IMR-90 (cell line): ENCODE results near the gene CYB561D1. TPM values are rescaled to one million over a fixed set of nuclear protein-coding genes. Genes with fewer than 3 reads are reported as not detected.

ENCODE experiments used
- ATAC-seq: fragments of 200-7000 bp; cut with Tn5 transposase; 2 replicates; pipeline ENCODE4 v1.9.1; 2020; ENCODE audit warnings: low read depth, mild to moderate bottlenecking, moderate library complexity
- BruUV-seq: library from RNA; stranded (reverse); fragments of 400-500 nt; replicated peaks from 2 replicates; lab custom pipeline; 2021; lab: Mats Ljungman, UMichigan
- CTCF ChIA-PET: fragments of 300-600 bp; formaldehyde crosslinking; extraction: SDS; loops from one replicate; lab custom pipeline; 2021; ENCODE audit warnings: antibody characterized with exemption; lab: Yijun Ruan, JAX
- POLR2A ChIA-PET: fragments of 300-600 bp; sonication (Branson Sonifier 250); formaldehyde crosslinking; loops from one replicate; lab custom pipeline; 2022; ENCODE audit warnings: antibody characterized with exemption; ENCODE audit not compliant: unreplicated experiment; lab: Charles Lee
- DNase-seq: peaks from one replicate; pipeline ENCODE4 v3.0.0; 2013
- H2AFZ ChIP-seq: replicated peaks from 2 replicates; pipeline ENCODE3; 2013; ENCODE audit warnings: low read length, mild to moderate bottlenecking; ENCODE audit not compliant: poor library complexity
- H2AK5ac ChIP-seq: 2 replicates; pipeline ENCODE4 v1.6.1; 2013; ENCODE audit warnings: low read depth, low read length, inconsistent platforms
- H2AK9ac ChIP-seq: replicated peaks from 2 replicates; pipeline ENCODE3; 2013; ENCODE audit warnings: mild to moderate bottlenecking, low read depth, low read length, moderate library complexity; ENCODE audit not compliant: poor library complexity
- H2BK120ac ChIP-seq: 2 replicates; pipeline ENCODE4 v1.6.1; 2013; ENCODE audit warnings: low read depth, low read length, inconsistent platforms
- H2BK15ac ChIP-seq: 3 replicates; pipeline ENCODE4 v1.6.1; 2013; ENCODE audit warnings: low read depth, low read length, inconsistent platforms
- H2BK20ac ChIP-seq: 2 replicates; pipeline ENCODE4 v1.6.1; 2013; ENCODE audit warnings: low read depth, mild to moderate bottlenecking, inconsistent platforms, low read length, moderate library complexity
- H2BK5ac ChIP-seq: 2 replicates; pipeline ENCODE4 v1.6.1; 2013; ENCODE audit warnings: mild to moderate bottlenecking, low read depth, low read length, inconsistent platforms; ENCODE audit not compliant: poor library complexity, severe bottlenecking
- H3K14ac ChIP-seq: replicated peaks from 2 replicates; pipeline ENCODE4 v1.6.1; 2013; ENCODE audit warnings: low read depth, low read length, inconsistent platforms
- H3K18ac ChIP-seq: 2 replicates; pipeline ENCODE4 v1.6.1; 2013; ENCODE audit warnings: low read depth, low read length, control low read depth
- H3K23ac ChIP-seq: 2 replicates; pipeline ENCODE4 v1.6.1; 2013; ENCODE audit warnings: low read depth, low read length, inconsistent platforms
- H3K27ac ChIP-seq: 2 replicates; pipeline ENCODE4 v1.5.1; 2013; ENCODE audit warnings: mild to moderate bottlenecking, control low read depth, low read length; ENCODE audit not compliant: insufficient read depth
- H3K27me3 ChIP-seq: 2 replicates; pipeline ENCODE4 v1.6.1; 2013; ENCODE audit warnings: low read length; ENCODE audit not compliant: control insufficient read depth, insufficient read depth
- H3K36me3 ChIP-seq: 2 replicates; pipeline ENCODE4 v1.6.1; 2013; ENCODE audit warnings: low read length, mixed read lengths; ENCODE audit not compliant: control insufficient read depth, insufficient read depth
- H3K4ac ChIP-seq: 2 replicates; pipeline ENCODE4 v1.6.1; 2013; ENCODE audit warnings: low read depth, low read length, inconsistent platforms
- H3K4me1 ChIP-seq: 2 replicates; pipeline ENCODE4 v1.6.1; 2013; ENCODE audit warnings: low read length, mixed read lengths; ENCODE audit not compliant: control insufficient read depth, insufficient read depth
- H3K4me2 ChIP-seq: 2 replicates; pipeline ENCODE4 v1.6.1; 2013; ENCODE audit warnings: low read depth, mild to moderate bottlenecking, control low read depth, low read length, moderate library complexity
- H3K4me3 ChIP-seq: 2 replicates; pipeline ENCODE4 v1.5.1; 2013; ENCODE audit warnings: low read depth, mild to moderate bottlenecking, control low read depth, low read length, moderate library complexity; ENCODE audit not compliant: insufficient read depth
- H3K56ac ChIP-seq: 2 replicates; pipeline ENCODE4 v1.6.1; 2013; ENCODE audit warnings: low read length, inconsistent platforms; ENCODE audit not compliant: insufficient read depth; ENCODE audit errors: extremely low read depth
- H3K79me1 ChIP-seq, 2 experiments: 2 replicates each; pipeline ENCODE4 v1.6.1; 2013; ENCODE audit warnings: low read length in 2 of 2, inconsistent platforms in 1 of 2, low read depth in 1 of 2
- H3K9ac ChIP-seq: 2 replicates; pipeline ENCODE4 v1.6.1; 2013; ENCODE audit warnings: low read depth, low read length, control low read depth
- H3K9me1 ChIP-seq: 2 replicates; pipeline ENCODE4 v1.6.1; 2013; ENCODE audit warnings: low read length, inconsistent platforms; ENCODE audit not compliant: insufficient read depth
- H3K9me3 ChIP-seq: 2 replicates; pipeline ENCODE4 v1.6.1; 2013; ENCODE audit warnings: low read length; ENCODE audit not compliant: control insufficient read depth, insufficient read depth
- H4K20me1 ChIP-seq: 2 replicates; pipeline ENCODE4 v1.6.1; 2013; ENCODE audit warnings: low read length, inconsistent platforms; ENCODE audit not compliant: insufficient read depth
- H4K5ac ChIP-seq: 2 replicates; pipeline ENCODE4 v1.6.1; 2013; ENCODE audit warnings: mild to moderate bottlenecking, low read depth, low read length, control low read depth
- H4K8ac ChIP-seq, 2 experiments: 2 replicates each; pipeline ENCODE4 v1.6.1; 2013; ENCODE audit warnings: low read depth in 2 of 2, low read length in 2 of 2, control low read depth in 1 of 2, inconsistent platforms in 1 of 2
- H4K91ac ChIP-seq: 2 replicates; pipeline ENCODE4 v1.6.1; 2013; ENCODE audit warnings: low read depth, low read length, inconsistent platforms; ENCODE audit not compliant: insufficient read depth
- CEBPB ChIP-seq: IDR thresholded peaks from 2 replicates; pipeline ENCODE4 v1.6.1; 2012; ENCODE audit warnings: low read depth, low read length, improper control_type of control experiment
- CHD1 ChIP-seq: IDR thresholded peaks from 2 replicates; pipeline ENCODE4 v1.6.1; 2012; ENCODE audit warnings: low read depth, low read length, improper control_type of control experiment
- MAFK ChIP-seq: IDR thresholded peaks from 2 replicates; pipeline ENCODE4 v1.6.1; 2012; ENCODE audit warnings: low read depth, low read length, improper control_type of control experiment
- NFE2L2 ChIP-seq: fragments of 150-350 bp; IDR thresholded peaks from 2 replicates; pipeline ENCODE4 v1.6.1; 2016; ENCODE audit warnings: low read depth, mild to moderate bottlenecking, low read length
- RCOR1 ChIP-seq: IDR thresholded peaks from 2 replicates; pipeline ENCODE4 v1.6.1; 2012; ENCODE audit warnings: mild to moderate bottlenecking, low read length, improper control_type of control experiment; ENCODE audit not compliant: insufficient replicate concordance
- USF2 ChIP-seq: fragments of 150-350 bp; IDR thresholded peaks from 2 replicates; pipeline ENCODE4 v1.6.1; 2017; ENCODE audit warnings: mild to moderate bottlenecking, antibody characterized with exemption, low read length, low read depth
- WGBS, 2 experiments: methylation state at CpG; one replicate each; pipeline versions ENCODE4 v1.1.5 to v1.1.7; 2013; ENCODE audit warnings: missing lambda C conversion rate in 2 of 2; ENCODE audit not compliant: insufficient read length in 1 of 2; ENCODE audit errors: extremely low coverage in 2 of 2; 5-methylcytosine and 5-hydroxymethylcytosine counted together
- dilution Hi-C: fragments of 300-500 bp; cut with HindIII; formaldehyde crosslinking; loops from one replicate; pipeline ENCODE4 v1.14.3; 2018; ENCODE audit warnings: low sequenced_read_pairs; ENCODE audit not compliant: unreplicated experiment
- in situ Hi-C: fragments of 300-500 bp; cut with MboI; formaldehyde crosslinking; loops from 3 replicates; pipeline ENCODE4 v1.14.3; 2019; ENCODE audit warnings: low sequenced_read_pairs, inconsistent platforms, mixed read lengths
- intact Hi-C: fragments of 100-400 bp; cut with micrococcal nuclease; formaldehyde crosslinking; loops from 2 replicates; pipeline ENCODE4 v1.10.0; 2022
- polyA plus RNA-seq, 3 experiments: library from polyadenylated mRNA; depleted of rRNA; stranded (reverse); fragments of >200 nt; gene quantifications; 2 replicates each; pipeline ENCODE4 v1.2.3, GENCODE V29; 2012; ENCODE audit warnings: low replicate concordance in 1 of 3
- total RNA-seq: library from RNA; depleted of rRNA; stranded (reverse); fragments of >200 nt; gene quantifications from 2 replicates; pipeline ENCODE4 v1.2.3, GENCODE V29; 2012

CYB561D1 gene
- total and polyA plus RNA-seq, 2 of the 4 experiments (the other 2 are of a cell fraction): 5.7 to 8.1 TPM

GRCh38 chr1:109541102-109541501, 47.2 kb downstream of the CYB561D1 start:
- Histone ChIP-seq H3K4me1 (no peaks in the 10 kb centered on the region; the same call in 1 of the 2 replicates), H2BK5ac (no peak overlapping the region), H3K79me1 (no peaks in the 10 kb centered on the region), H3K36me3 (no peaks in the 10 kb centered on the region), H3K56ac (no peak overlapping the region), H3K4ac (no peak overlapping the region), H2BK15ac (no peak overlapping the region), H2BK20ac (no peak overlapping the region), H3K9me3 (no peaks in the 10 kb centered on the region), H2AFZ (no peak overlapping the region), H3K14ac (no peak overlapping the region), H4K8ac (no peak overlapping the region), H3K27ac (no peak overlapping the region), H3K9me1 (no peaks in the 10 kb centered on the region; the same call in 1 of the 2 replicates), H2BK120ac (no peak overlapping the region), H3K18ac (no peak overlapping the region), H3K4me2 (no peak overlapping the region), H2AK5ac (no peak overlapping the region), H3K23ac (no peak overlapping the region), H3K4me3 (no peak overlapping the region), H3K27me3 (peaks cover 23% of the 10 kb centered on the region), H4K91ac (no peak overlapping the region), H4K5ac (no peak overlapping the region), H4K20me1 (no peaks in the 10 kb centered on the region), H2AK9ac (no peak overlapping the region), H3K9ac (no peak overlapping the region)
- no peak for TF ChIP-seq CEBPB
- no peak for TF ChIP-seq RCOR1
- TF ChIP-seq NFE2L2: no peak
- TF ChIP-seq USF2: no peak
- TF ChIP-seq CHD1: no peak
- TF ChIP-seq MAFK: no peak
- dilution Hi-C loops: no loop called here
- in situ Hi-C loops: no loop called here
- POLR2A ChIA-PET: no interaction called here
- CTCF ChIA-PET: interaction anchor here (1.4 to 1.5 kb wide), 2 partner anchors 9 to 51 kb away, joined by 3 to 5 read pairs; no protein-coding TSS in a partner anchor
- WGBS, 2 experiments: no CpG with 5 or more reads among the region's 3 CpGs
- ATAC-seq (no peak), DNase-seq (no peak)
- intact Hi-C loops: no loop called here
- no TSS peak for BruUV-seq
